ENCODE results near the gene HYAL3. TPM values are rescaled to one million over a fixed set of nuclear protein-coding genes. Genes with fewer than 3 reads are reported as not detected.

The HYAL3 gene, protein sequence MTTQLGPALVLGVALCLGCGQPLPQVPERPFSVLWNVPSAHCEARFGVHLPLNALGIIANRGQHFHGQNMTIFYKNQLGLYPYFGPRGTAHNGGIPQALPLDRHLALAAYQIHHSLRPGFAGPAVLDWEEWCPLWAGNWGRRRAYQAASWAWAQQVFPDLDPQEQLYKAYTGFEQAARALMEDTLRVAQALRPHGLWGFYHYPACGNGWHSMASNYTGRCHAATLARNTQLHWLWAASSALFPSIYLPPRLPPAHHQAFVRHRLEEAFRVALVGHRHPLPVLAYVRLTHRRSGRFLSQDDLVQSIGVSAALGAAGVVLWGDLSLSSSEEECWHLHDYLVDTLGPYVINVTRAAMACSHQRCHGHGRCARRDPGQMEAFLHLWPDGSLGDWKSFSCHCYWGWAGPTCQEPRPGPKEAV
- 2.8 and 3.1 TPM in 2 replicates for total RNA-seq (2014; rRNA removed; shearing (Covaris generic); ENCODE audit: low replicate concordance)

DNA sequence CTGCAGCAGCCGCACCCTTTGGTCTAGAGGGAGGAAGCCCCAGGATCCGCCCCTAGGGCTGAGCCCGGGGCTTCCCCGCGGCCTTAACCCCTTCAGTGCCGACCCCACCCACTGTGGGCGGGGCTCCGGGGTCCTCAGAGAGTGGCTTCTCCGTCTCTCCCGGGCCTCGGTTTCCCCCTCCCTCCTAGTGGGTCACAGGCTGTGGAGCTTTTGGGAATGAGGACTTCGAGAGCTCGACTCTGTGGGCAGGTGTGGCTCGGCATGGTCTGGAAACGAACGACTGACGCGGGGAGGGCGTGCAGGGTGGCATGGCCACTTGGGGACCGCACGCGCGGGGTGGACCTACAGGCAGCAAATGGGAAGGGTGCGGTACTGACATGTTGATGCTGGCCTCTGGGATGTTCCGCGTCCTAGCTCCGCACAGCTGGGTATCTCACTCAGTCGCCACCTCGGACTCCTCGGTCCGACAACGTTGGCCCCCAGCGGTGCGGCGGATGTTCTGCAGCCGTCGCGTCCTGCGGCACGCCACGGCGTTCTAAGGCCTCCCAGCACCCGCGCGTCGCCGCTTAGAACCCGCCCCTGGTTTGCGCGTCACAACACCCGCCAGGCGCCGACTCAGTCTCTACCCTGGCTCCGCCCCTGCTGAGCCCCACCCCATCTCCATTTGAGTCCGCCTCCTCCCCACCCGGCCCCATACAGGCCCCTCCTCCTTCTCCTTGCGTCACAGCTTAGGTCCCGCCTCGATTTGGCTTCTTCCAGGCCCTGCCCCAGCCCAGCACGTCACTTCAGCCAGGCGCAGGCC lies at the start of gene HYAL3, which contains the start of gene NAA80:
HYAL3 (minus strand) TSS at position 570 of the 802 bp plus-strand sequence. CDS start 3,803 bp downstream, outside the sequence.
NAA80 (minus strand) TSS at position 570 of the 802 bp plus-strand sequence. CDS start 1,942 bp downstream, outside the sequence.
- peak; percentile 94 for DNase-seq (ENCODE audit: low read depth)
- in situ Hi-C loops (cut with HindIII; ENCODE audit: low pct_unique_long_range_greater_than_20kb, low sequenced_read_pairs): no loop called here

DNA sequence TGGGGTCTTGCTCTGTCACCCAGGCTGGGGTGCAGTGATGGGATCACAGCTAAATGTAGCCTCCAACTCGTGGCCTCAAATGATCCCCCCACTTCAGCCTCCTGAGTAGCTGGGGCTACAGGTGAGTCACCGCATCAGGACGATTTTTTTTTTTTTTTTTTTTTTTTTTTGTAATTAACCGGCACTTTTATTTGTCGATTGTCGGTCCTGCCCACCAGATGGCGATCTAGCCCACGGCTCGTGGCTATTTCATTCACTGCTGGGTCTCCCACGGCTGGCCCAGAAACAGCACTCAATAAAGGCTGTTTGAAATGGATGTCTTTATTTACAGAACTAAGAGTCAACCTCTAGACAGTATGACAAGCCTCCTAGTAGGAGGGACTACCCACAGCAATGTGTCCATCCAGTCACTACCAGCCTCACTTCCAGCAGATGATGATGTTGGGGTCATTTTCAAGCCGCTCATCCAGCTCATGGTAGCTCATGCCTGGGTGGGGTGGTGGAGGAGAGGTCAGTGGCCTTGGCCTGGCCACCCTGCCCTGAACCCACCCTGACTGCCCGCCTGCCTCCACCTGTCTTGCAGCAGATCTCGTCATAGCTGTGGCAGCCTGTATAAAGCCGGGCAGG lies 48.1 kb upstream of the HYAL3 start:
- DNase-seq (ENCODE audit: low read depth): peak; percentile 76
- in situ Hi-C loops (cut with HindIII; ENCODE audit: low pct_unique_long_range_greater_than_20kb, low sequenced_read_pairs): no loop called here

DNA sequence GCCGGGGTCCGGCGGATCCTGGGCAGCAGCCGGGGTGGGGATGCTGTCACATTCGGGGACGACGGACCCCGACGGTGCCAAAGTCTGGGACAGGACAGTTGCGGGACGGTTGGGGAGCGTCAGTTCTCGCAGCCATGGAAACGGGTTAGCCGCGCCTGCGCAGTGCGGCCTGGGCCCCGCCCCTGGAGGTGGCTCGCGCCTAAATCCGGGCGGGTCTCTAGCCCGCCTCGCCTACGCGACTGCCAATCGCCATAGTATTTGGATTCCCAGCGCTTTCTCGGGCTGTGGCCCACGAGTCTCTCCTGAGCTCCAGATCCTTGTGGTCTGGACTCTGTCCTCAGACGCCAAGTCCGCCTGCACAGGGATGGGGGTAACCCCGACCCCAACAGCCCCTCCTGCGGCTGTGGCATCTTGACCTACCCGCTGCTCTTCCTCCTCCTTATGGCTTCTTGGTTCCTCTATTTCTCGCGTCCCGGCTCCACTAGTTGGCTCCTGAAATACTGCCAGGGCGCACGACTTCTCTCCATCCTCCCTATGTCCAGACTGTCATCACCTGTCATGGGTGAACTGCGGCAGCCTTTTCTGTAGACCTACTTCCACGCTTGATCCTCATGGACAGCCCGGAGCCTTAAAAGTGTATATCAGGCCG lies 46.5 kb upstream of the HYAL3 start, which contains the start of gene ZMYND10:
ZMYND10 (minus strand) TSS at position 147 of the 649 bp plus-strand sequence. CDS start 153 bp downstream, outside the sequence.
- in situ Hi-C loops (cut with HindIII; ENCODE audit: low pct_unique_long_range_greater_than_20kb, low sequenced_read_pairs): no loop called here
- DNase-seq (ENCODE audit: low read depth): no peak

DNA sequence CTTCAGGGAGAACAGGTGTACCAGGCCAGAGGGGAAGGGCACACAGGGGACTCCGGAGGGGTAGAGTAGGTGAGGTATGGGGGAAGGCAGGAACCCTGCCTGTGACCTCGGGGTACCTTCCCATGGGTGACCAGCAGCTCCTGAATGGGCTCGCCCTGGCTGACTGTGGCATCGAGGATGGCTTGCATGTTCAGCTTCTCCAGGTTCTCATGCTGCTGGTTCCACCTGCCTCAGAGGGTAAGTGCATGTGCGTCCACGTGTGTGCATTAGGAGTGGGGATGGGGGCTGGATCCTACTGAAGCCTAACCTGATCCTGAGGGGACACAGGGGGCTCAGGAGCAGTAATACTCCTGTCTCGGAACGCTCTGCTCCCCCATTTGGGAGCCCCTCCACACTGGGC lies 45.8 kb upstream of the HYAL3 start:
- in situ Hi-C loops (cut with HindIII; ENCODE audit: low pct_unique_long_range_greater_than_20kb, low sequenced_read_pairs): no loop called here
- no peak for DNase-seq (ENCODE audit: low read depth)

DNA sequence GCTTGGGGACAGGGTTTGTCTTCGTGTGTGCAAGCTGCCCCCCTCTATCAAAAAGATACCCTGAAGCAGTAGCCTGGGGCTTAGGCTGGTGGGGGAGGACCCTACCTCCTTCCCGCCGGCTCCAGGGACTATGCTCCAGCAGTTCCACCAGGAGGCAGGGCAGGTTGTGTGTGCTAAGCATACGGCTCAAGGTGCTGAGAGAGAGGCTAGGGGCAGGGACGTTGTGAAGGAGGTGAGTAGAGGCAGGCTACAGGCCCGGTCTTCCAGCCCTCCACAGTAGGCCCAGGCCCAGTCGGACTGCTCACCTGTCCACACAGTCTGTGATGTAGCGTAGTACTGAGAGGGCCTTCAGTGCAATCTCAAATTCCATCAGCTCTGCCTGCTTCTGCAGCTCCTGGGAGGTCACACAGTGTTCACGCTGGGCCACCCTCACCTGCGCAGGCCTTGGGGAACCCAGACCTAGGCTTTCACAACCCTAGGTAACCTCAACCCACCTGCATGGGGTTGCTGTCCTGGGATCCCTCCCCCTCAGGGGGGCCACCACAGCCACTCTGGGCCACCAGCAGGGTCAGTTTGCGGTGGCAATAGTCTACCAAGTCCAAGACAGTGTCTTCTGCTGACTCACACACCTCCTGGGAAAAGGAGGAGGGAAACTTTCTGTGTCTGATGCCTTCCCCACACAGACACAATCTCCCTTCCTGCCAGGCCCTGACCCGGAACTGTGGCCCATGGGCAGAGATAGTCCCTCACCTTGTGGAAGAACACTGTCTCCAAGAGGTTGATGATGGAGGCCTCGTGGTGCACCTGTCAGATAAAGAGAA lies 43.8 kb upstream of the HYAL3 start:
- in situ Hi-C loops (cut with HindIII; ENCODE audit: low pct_unique_long_range_greater_than_20kb, low sequenced_read_pairs): no loop called here
- DNase-seq (ENCODE audit: low read depth): no peak

DNA sequence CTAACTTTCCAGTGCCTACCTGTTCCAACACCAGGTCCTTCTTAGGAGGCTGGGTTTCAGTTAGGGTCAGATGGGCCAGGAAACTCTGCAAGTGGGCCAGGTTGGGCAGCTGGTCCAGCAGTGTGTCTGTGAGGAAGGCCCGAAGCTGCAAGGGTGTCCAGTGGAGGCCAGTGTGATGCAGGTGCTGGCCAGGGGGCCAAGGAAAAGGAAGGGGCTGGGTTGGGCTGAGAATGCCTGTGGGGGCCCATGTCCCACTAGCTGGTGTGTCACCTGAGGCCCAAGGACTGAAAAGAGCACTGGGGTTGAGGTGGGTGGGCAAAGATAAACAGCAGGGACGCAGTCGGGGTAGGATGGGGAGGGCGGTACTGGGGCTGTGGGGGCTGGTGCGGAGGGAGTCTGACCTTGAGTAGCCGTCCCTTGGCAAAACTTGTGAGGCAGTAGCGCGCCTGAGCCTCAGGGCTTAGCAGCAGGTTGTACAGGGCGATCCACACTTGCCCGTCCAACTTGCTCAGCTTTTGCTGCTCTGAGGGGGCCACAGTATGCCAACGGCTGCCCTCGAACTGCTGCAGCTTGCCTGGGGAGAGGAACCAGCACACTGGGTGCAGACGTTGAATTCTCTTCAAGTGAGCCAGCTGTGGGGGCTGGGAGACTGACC lies 42.9 kb upstream of the HYAL3 start:
- in situ Hi-C loops (cut with HindIII; ENCODE audit: low pct_unique_long_range_greater_than_20kb, low sequenced_read_pairs): no loop called here
- DNase-seq (ENCODE audit: low read depth): no peak

DNA sequence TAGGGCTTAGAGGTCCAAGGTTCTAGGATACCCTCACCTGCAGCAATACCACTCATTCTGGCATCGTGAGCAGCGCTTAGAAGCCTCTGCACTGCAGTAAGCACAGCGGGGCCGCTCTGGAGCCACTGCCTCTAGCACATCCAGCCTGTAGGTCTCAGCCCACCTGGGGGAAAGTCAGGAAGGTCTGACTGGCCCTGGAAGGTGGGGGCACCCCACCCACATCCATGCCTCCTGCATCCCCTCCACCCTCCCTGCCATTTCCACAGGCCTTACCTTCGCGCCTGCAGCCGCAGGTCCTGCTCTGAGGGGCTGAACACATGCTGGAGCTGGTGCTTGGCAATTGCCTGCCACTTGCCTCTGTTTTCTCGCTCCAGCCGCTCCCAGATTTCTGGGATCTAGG lies 42.3 kb upstream of the HYAL3 start:
- in situ Hi-C loops (cut with HindIII; ENCODE audit: low pct_unique_long_range_greater_than_20kb, low sequenced_read_pairs): no loop called here
- DNase-seq (ENCODE audit: low read depth): no peak

DNA sequence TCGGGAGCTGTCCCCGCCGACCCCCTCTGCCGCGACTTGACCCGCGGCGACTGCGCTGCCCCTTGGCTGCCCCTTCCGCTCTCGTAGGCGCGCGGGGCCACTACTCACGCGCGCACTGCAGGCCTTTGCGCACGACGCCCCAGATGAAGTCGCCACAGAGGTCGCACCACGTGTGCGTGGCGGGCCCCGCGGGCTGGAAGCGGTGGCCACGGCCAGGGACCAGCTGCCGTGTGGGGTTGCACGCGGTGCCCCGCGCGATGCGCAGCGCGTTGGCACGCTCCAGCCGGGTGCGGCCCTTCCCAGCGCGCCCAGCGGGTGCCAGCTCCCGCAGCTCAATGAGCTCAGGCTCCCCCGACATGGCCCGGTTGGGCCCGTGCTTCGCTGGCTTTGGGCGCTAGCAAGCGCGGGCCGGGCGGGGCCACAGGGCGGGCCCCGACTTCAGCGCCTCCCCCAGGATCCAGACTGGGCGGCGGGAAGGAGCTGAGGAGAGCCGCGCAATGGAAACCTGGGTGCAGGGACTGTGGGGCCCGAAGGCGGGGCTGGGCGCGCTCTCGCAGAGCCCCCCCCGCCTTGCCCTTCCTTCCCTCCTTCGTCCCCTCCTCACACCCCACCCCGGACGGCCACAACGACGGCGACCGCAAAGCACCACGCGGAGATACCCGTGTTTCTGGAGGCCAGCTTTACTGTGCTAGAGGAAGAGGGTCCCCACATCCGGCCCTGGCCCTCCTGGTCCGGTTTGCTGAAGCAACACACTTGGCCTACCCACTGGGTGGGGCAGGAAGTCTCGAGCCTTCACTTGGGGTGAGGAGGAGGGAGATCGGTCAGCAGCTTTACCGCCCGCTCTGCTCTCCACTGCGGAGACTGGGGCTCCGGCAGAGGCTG lies 41.5 kb upstream of the HYAL3 start, which contains the start of gene RASSF1:
RASSF1 (minus strand) TSS at position 389 of the 882 bp plus-strand sequence; CDS start at position 358, 31 bp downstream.
- DNase-seq (ENCODE audit: low read depth): no peak
- in situ Hi-C loops (cut with HindIII; ENCODE audit: low pct_unique_long_range_greater_than_20kb, low sequenced_read_pairs): no loop called here

DNA sequence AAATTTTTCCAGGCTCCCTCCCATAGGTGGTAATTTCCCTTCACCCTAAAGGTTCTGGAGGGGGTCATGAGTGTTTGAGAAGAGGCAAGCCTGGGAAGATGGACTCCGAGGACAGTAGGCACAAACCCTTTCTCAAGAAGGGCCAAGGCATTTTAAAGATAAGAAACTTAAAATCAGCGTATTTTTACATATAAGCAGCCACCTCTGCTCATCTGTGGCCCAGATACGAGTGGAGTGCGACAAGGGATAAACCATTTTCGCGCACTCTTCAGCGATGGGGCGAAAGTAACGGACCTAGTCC lies 40.9 kb upstream of the HYAL3 start:
- no peak for DNase-seq (ENCODE audit: low read depth)
- in situ Hi-C loops (cut with HindIII; ENCODE audit: low pct_unique_long_range_greater_than_20kb, low sequenced_read_pairs): no loop called here

DNA sequence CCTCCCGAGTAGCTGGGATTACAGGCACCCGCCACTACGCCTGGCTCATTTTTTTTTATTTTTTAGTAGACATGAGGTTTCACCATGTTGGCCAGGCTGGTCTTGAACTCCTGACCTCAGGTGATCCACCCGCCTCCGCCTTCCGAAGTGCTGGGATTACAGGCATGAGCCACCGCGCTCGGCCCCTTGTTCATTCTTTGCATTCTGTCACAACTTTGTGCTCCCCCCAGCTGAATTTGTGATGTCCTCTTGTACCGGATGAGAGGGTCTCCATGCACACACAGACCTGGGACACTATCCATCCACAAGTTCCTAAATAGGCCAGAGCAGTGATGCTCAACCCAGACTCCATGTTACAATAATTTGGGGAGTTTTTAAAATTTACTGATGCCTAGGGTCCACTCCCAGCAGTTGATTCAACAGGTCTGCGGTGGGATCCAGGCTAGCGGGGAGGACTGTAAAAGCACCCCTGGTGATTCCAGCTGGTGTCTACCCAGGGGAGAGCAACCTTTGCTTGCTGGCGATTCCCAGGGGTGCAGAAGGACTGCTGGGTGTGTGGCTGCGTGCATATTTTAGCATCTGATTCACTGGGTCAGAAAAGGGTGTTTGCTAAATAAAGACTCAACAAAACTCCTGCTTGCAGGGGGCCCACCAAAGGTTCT lies 40.4 kb upstream of the HYAL3 start:
- in situ Hi-C loops (cut with HindIII; ENCODE audit: low pct_unique_long_range_greater_than_20kb, low sequenced_read_pairs): no loop called here
- no peak for DNase-seq (ENCODE audit: low read depth)

DNA sequence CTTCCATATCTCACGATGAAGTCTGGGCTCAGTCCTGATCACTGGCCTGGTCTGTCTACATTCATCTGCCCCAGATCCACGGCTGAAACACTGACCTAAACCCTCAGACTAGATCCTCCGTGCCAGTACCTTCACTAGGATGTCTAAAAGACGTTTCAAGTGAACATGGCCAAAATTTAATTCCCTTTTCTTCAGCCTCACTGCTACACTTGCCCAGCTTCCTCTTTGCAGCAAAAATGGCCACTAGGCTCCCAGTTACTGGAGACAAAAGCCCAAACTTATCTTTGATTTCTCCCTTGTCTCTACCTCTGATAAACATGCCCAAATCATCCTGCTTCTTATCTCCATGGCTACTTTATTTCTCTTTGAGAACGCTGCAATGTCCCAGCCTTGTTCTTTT lies 39.8 kb upstream of the HYAL3 start:
- no peak for DNase-seq (ENCODE audit: low read depth)
- in situ Hi-C loops (cut with HindIII; ENCODE audit: low pct_unique_long_range_greater_than_20kb, low sequenced_read_pairs): no loop called here

DNA sequence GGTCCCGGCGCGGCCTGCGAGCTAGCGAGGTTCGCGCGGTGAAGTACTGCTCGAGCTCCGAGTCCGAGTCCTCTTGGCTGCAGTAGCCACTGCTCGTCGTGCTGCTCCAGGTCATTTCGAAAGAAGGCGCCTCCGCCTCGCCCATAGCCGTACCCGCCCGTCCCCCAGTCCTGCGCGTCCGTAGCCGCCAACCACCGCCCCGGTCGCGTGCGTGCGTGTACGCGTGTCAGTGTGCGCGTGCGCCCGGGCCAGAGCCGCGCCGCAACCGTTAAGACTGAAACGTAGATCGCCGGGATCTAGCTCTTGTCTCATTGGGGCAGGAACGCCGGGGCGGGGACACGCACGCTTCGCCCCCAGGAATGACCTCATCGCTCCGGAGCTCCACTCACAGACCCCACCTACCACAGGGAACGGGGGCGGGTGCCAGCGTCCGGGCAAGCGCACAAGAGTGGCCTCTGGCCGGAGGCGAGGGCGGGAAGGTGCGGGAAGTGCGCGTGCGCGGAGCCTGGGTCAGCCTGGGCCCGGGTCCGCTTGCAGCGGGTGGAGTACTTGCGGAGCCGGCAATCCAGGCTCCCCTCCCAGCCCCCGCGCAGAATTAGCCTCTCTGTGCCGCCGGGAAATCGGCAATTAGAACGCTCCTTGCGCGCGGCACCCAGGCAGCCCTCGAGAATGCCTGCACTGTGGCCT lies 38.1 kb upstream of the HYAL3 start:
- in situ Hi-C loops (cut with HindIII; ENCODE audit: low pct_unique_long_range_greater_than_20kb, low sequenced_read_pairs): no loop called here
- peak; percentile 96 for DNase-seq (ENCODE audit: low read depth)

DNA sequence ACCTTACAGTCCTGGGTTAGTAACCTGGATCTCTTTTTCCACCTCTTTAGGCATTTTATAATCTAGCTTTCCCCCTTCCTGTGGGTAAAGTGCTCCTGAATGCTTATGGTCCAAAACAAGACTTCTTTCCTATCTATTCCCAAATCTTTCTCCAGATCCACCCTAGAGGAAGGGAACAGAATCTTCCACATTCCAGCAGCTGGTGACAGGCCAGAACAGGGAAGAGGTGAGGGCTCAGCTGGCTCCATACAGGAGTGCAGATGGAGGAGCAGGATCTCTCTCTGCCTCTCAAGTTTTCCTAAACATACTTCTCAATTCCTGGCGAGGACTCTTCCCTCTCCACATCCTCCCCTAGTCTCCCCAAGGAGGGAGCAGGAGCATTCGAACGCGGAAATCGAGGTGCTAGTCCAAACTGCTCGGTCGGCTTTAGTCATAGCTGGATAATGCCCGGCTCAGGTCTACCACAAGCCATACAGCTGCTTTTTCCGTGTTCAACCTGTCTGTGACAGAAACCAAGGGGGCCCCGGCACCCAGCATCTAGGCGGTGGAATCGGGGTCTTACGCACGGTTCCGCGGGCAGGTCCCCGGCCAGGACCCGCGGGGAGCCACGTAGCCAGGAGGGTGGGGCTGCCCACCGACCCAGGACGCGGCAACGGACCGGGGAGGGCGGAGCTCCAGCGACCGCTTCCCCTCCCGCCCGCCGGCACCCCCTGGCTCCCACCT lies 37.4 kb upstream of the HYAL3 start:
- DNase-seq (ENCODE audit: low read depth): no peak
- in situ Hi-C loops (cut with HindIII; ENCODE audit: low pct_unique_long_range_greater_than_20kb, low sequenced_read_pairs): no loop called here

DNA sequence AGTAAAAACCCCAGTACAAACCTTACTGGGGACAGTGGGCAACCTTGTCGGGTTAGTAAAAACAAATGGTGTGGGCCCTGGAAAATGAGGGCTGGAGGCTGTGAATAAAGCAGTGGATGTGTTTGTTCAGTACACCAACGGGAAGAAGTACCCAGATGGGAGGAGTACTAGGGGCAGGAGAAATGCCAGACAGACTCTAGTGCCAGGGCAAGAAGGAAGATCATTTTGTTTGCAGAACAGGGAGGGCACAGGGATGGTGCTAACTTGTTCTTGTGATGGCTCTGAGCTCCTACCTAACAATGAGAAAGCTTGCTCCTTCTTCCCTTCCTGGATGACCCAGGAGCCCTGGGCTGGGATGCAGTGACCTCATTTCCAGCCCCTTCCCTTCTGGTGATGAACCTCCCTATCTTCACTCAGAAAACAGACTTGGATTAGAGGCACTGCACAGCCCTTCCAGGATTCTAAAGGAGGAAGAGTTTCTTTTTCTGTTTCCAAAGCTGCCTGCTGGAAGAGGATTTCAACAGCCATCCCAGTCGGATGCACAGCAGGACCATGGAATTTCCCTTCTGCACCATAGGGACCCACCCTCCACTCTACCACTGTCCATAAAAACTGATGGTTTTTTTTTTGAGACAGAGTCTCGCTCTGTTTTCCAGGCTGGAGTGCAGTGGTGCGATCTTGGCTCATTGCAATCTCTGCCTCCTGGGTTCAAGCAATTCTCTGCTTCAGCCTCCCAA lies 35.3 kb upstream of the HYAL3 start:
- in situ Hi-C loops (cut with HindIII; ENCODE audit: low pct_unique_long_range_greater_than_20kb, low sequenced_read_pairs): no loop called here
- no peak for DNase-seq (ENCODE audit: low read depth)
